DND-41 (cell line): ENCODE data around the gene IGFBP1.

ENCODE experiments used
- ATAC-seq: fragments of 200-7000 bp; cut with Tn5 transposase; 3 replicates; pipeline ENCODE4 v1.9.1; 2021; ENCODE audit warnings: low read depth; ENCODE audit not compliant: insufficient read depth
- DNase-seq: peaks from one replicate; pipeline ENCODE4 v3.0.0-alpha.2; 2020
- H2AFZ ChIP-seq: 2 replicates; pipeline ENCODE4 v1.6.0; 2012; ENCODE audit warnings: low read depth, low read length
- H3K27ac ChIP-seq: 2 replicates; pipeline ENCODE4 v1.5.1; 2012; ENCODE audit warnings: low read length, inconsistent platforms
- H3K27me3 ChIP-seq: fragments of 200-600 bp; sonication (generic); 2 replicates; pipeline ENCODE4 v1.6.0; 2012; ENCODE audit warnings: low read length, mild to moderate bottlenecking, inconsistent platforms; ENCODE audit not compliant: insufficient read depth, poor library complexity
- H3K36me3 ChIP-seq: 2 replicates; pipeline ENCODE4 v1.5.1; 2012; ENCODE audit warnings: low read length, inconsistent platforms; ENCODE audit not compliant: insufficient read depth
- H3K4me1 ChIP-seq: 2 replicates; pipeline ENCODE4 v1.5.1; 2012; ENCODE audit warnings: mild to moderate bottlenecking, low read length; ENCODE audit not compliant: insufficient read depth
- H3K4me2 ChIP-seq: 2 replicates; pipeline ENCODE4 v1.6.0; 2012; ENCODE audit warnings: mild to moderate bottlenecking, moderate library complexity, low read length, inconsistent platforms; ENCODE audit not compliant: insufficient read depth
- H3K4me3 ChIP-seq, 2 experiments: fragments of 200-600 bp in 1 of 2; shearing (Covaris generic) in 1 of 2; 2 replicates each; pipeline ENCODE4 v1.5.1; 2012 to 2016; ENCODE audit warnings: inconsistent platforms in 2 of 2, low read length in 2 of 2, mild to moderate bottlenecking in 2 of 2, low read depth in 1 of 2, moderate library complexity in 1 of 2
- H3K79me2 ChIP-seq: 2 replicates; pipeline ENCODE4 v1.6.0; 2012; ENCODE audit warnings: low read length, inconsistent platforms; ENCODE audit not compliant: insufficient read depth
- H3K9ac ChIP-seq: 2 replicates; pipeline ENCODE4 v1.6.0; 2012; ENCODE audit warnings: low read depth, mild to moderate bottlenecking, inconsistent platforms, low read length, moderate library complexity
- H3K9me3 ChIP-seq: 2 replicates; pipeline ENCODE4 v1.5.1; 2012; ENCODE audit warnings: low read length, moderate library complexity, mild to moderate bottlenecking, inconsistent platforms; ENCODE audit not compliant: insufficient read depth, severe bottlenecking
- H4K20me1 ChIP-seq: 2 replicates; pipeline ENCODE4 v1.6.0; 2012; ENCODE audit warnings: low read length; ENCODE audit not compliant: insufficient read depth
- CTCF ChIP-seq: IDR thresholded peaks from 2 replicates; pipeline ENCODE4 v1.5.1; 2012; ENCODE audit warnings: borderline replicate concordance, low read length, moderate library complexity, mild to moderate bottlenecking; ENCODE audit not compliant: poor library complexity, severe bottlenecking; ENCODE audit errors: extremely low read depth
- EZH2 ChIP-seq: IDR thresholded peaks from 3 replicates; pipeline ENCODE4 v1.6.1; 2012; ENCODE audit warnings: borderline replicate concordance, low read depth, mild to moderate bottlenecking, moderate library complexity, low read length, inconsistent platforms; ENCODE audit not compliant: severe bottlenecking

Gene IGFBP1

GRCh38 chr7:45937301-45937700 is 49.0 kb downstream of the IGFBP1 start:
- H2AFZ ChIP-seq = no peak overlapping the region

GRCh38 chr7:45937862-45938261 is 49.6 kb downstream of the IGFBP1 start:
- H2AFZ ChIP-seq = no peak overlapping the region
- no peak overlapping the region for H3K4me2 ChIP-seq

More at GRCh38 chr7:45937301-45937700, 49.0 kb downstream of the IGFBP1 start:
- Histone ChIP-seq H4K20me1 (no peaks in the 10 kb centered on the region), H3K9ac (no peak overlapping the region), H3K9me3 (no peaks in the 10 kb centered on the region), H3K27ac (no peak overlapping the region), H3K4me3 (no peak overlapping the region), H3K36me3 (no peaks in the 10 kb centered on the region), H3K4me1 (0 out of 2 replicates have a peak, but pooled peaks cover 3% of the 10 kb centered on the region), H3K4me2 (no peak overlapping the region), H3K79me2 (no peaks in the 10 kb centered on the region), H3K27me3 (no peaks in the 10 kb centered on the region)
- ATAC-seq (no peak), DNase-seq (no peak)
- TF ChIP-seq EZH2 (no peak), CTCF (no peak)

GRCh38 chr7:45938626-45939302 is 50.5 kb downstream of the IGFBP1 start:
- Histone ChIP-seq H3K27me3 (no peaks in the 10 kb centered on the region), H4K20me1 (no peaks in the 10 kb centered on the region), H3K4me2 (no peak overlapping the region), H3K36me3 (no peaks in the 10 kb centered on the region), H3K9ac (no peak overlapping the region), H3K27ac (no peak overlapping the region), H3K79me2 (no peaks in the 10 kb centered on the region), H3K4me1 (0 out of 2 replicates have a peak, but pooled peaks cover 3% of the 10 kb centered on the region), H2AFZ (no peak overlapping the region), H3K9me3 (no peaks in the 10 kb centered on the region), H3K4me3 (no peak overlapping the region)
- TF ChIP-seq EZH2 (no peak), CTCF (peak; percentile 9)
- no peak for DNase-seq
- ATAC-seq = no peak

More at GRCh38 chr7:45937862-45938261, 49.6 kb downstream of the IGFBP1 start:
- no peaks in the 10 kb centered on the region for H3K79me2 ChIP-seq
- no peak overlapping the region for H3K27ac ChIP-seq
- 0 out of 2 replicates have a peak, but pooled peaks cover 3% of the 10 kb centered on the region for H3K4me1 ChIP-seq
- H3K9me3 ChIP-seq = no peaks in the 10 kb centered on the region
- H3K36me3 ChIP-seq = no peaks in the 10 kb centered on the region
- DNase-seq (no peak), ATAC-seq (no peak)
- no peaks in the 10 kb centered on the region for H4K20me1 ChIP-seq
- H3K27me3 ChIP-seq = no peaks in the 10 kb centered on the region
- H3K4me3 ChIP-seq = no peak overlapping the region
- H3K9ac ChIP-seq = no peak overlapping the region
- TF ChIP-seq CTCF (no peak), EZH2 (no peak)
